ENCODE measurements around the gene TBC1D14.

The TBC1D14 gene

DNA sequence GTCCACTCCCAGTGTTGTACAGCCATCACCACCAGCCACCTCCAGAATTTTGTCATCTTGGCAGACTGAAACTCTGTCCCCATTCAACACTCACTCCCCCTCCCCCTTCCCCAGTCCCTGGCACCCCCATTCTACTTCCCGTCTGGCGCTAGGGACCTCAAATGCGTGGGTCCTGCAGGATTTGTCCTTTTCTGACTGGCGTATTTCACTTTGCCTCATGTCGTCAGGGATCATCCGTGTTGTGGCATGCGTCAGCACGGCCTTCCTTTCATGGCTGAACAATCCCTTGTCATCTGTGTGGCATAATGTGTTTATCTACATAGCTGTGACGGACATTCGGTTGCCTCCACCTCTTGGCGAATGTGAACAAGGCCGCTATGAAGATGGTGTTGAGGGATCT lies 139.0 kb downstream of the TBC1D14 start:
- no peak for DNase-seq

- no peak for DNase-seq
These were observed 139.7 kb downstream of the TBC1D14 start for GRCh38 chr4:7049295-7049694.

DNA sequence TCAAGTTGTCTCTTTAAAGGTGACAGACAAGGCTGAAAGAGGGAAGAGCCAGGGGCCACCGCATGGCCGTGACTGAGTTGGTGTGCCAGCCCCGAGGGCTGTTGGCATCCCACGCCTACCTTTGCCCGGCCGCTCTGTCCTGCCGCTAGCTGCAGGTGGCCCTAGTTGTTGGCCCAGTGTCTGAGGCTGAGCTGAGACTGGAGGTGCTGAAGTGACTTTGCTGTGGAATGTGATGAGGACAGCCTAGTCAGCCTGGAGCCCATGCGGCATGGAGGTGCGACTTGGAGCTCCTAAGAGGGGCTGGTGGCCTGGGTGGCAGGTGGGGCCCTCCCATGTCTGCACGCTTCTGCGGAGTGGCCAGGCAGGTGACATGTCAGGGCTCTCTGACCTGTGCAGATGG lies 140.1 kb downstream of the TBC1D14 start:
- DNase-seq: no peak

GRCh38 chr4:7050481-7051143 lies 141.0 kb downstream of the TBC1D14 start:
- no peak for DNase-seq

DNA sequence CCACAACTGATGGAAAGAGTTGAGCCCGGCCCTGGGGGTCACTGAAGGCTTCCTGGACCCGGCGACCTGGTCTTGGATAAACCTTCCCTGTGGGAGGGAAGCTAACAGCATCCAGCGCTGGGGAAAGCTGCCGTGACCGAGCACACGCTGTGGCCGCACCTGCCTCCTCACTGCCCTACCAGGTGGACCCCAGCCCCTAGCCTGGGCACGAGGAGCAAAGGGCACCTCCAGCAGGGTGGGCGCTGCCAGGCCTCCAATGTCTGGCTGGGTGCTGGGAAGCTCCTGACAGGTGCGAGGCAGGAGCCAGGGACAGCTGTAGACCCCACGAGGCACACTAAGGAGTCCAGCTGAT lies 141.5 kb downstream of the TBC1D14 start:
- DNase-seq: no peak

GRCh38 chr4:7051905-7052304 lies 142.3 kb downstream of the TBC1D14 start:
- DNase-seq: no peak

DNA sequence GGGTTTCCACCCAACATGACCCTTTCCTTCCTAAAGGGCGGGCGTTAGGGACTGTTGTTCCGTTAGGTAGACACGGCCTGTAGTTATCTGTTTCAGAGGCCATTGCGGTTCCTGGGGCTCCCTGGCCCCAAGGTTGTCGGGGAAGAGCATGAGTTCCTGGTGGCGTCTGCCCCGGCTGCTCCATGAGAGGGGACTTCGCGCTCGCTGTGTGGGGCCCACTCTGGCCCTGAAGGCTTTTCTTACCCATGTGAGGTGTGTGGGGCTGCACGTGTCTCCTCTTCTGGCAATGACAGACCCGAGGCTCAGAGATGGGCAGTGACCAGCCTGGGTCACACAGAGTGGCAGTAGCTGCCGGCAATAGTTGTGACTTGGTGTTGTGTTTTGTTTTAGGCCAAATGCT lies 142.7 kb downstream of the TBC1D14 start:
- DNase-seq: no peak

GRCh38 chr4:7052923-7053715 lies 143.5 kb downstream of the TBC1D14 start:
- DNase-seq: no peak

GRCh38 chr4:7054106-7054880 lies 144.7 kb downstream of the TBC1D14 start:
- no peak for DNase-seq

DNA sequence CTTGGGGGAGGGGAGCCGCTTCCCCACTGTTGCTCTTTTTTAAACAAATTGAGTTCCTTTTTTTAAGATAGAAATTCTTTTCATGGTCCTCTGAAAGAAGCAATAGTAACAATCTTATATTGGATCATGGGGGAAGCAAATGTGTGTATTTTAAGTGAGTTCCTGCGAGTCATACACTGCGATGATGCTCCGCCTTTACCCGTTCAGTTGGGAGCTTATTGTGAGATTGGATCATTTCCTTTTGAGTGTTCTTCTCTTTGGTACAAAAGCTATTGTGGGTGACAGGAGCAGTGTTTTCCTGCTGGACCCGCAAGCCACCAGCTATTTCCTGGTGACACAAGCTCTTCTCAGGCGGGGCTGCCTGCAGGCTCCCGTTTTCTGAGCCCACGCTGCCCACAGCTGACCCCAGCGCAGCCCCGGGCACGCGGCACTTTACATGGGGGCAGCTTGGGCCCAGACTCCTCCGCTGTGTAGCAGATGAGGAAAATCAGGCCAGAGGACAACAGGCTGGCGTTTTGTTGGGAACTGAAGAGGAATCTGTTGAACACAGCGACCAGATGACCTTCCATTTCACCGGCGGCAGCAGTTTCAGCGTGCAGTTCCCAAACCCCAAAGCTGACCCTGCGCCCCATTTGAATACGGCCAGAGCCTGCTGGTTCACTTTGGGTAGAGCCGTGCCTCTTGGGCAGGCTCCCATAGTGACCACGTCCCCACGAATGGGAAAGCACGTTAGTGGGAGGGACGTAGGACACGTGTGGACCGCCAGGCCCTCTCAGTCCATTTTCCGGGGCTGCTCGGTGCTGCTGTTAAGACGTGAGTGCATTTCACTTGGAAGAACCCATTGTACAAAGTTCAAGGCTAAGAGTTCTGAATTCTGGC lies 145.7 kb downstream of the TBC1D14 start:
- DNase-seq: no peak

- DNase-seq: no peak
These were observed 146.3 kb downstream of the TBC1D14 start for GRCh38 chr4:7055990-7056325.

- DNase-seq: no peak
These were observed 149.2 kb downstream of the TBC1D14 start for GRCh38 chr4:7058792-7059191.

DNA sequence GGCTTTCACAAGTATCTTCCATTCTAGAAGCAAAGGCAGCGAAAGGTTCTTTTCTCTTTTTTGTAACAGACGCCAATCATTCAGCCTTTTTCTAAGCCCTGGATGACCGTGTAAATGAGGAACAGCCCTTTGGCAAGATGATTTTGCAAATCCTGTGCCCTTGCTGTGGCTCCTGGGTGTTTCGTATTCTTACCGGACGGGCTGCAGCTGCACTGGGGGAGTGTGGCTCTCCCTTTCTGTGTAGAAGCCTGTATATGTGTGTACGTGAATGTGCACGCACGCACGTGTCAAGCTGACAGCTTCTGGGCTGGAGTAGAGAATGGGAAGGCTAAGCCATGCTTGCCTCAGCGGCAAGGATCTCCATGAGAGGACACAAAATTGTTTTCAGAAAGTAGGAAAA lies 150.0 kb downstream of the TBC1D14 start:
- DNase-seq: no peak

DNA sequence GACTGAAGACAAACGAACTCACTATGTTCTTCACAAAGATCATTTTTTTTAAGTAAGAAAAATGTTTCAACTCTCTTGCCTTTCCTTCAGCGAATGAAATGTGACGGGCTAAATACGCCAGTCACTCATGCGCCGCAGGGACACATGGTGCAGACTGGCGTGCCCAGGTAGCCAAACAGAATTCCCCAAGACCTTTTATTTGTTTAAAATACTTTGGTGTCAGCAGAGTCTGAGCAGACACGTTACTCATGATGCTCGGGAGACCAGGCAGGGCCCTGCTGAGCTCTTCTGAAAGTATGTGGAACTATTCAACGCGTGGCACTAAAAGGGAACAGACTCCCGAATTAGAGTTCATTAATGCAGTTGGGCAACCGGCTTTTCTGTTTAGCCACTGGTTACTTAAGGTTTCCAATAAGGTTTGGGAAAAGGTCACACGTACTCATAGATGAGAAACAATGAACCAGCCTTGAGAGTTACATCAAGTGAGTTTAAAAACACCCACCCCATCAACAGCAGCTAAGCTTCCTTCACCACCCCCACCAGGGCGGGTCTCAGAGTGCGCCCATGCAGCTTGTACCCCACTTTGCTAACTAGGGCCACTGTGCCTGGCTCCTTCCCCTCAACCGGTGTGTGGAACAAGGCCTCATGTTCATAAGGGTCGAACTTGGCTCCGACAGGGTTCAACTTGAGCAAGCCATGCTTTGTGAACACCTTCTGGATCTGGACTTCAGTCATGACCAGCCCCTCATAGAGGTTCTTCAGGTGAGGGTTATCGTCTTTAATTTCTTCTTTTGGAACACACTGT lies 150.9 kb downstream of the TBC1D14 start:
- no peak for DNase-seq

DNA sequence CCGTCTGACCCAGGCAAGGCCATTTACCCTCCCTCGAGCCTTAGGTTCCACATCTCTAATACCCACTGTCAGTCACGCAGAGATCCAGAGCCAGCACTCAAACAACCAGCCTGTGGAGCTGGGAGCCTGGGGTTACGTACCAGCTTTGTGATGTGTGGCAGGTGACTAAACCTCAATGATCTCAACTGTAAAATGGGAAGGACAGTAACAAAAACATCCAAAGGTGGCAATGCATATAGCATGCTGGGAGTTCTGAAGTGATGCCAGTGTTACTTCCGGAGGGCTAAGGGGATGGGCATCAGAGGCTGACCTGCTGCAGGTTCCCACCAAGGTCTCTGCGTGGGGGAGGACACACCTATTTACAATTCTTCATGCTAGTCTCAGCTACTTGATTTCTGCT lies 152.2 kb downstream of the TBC1D14 start:
- no peak for DNase-seq

- no peak for DNase-seq
These were observed 153.2 kb downstream of the TBC1D14 start for GRCh38 chr4:7062816-7063215.

DNA sequence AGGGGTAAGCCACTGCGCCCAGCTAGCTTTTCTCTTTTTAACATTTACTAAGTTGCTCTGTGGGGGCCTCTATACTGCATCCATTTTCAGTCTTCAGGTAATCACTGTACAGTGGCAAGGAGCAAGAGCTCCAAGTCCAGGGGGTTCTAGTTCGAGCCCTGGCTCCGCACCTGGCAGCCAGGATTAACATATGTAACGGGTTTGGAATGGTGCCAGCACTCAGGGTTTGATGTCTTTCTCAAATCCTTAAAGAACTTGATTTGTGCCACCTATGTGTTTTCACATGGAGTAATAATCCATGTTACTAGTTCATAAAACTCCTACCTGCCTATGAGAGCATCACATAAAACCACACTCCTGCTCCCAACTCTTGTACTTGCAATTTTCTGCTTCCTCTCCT lies 153.7 kb downstream of the TBC1D14 start:
- DNase-seq: no peak

- DNase-seq: no peak
These were observed 156.4 kb downstream of the TBC1D14 start for GRCh38 chr4:7066006-7066405.

GRCh38 chr4:7066493-7066892 lies 156.9 kb downstream of the TBC1D14 start:
- no peak for DNase-seq

DNA sequence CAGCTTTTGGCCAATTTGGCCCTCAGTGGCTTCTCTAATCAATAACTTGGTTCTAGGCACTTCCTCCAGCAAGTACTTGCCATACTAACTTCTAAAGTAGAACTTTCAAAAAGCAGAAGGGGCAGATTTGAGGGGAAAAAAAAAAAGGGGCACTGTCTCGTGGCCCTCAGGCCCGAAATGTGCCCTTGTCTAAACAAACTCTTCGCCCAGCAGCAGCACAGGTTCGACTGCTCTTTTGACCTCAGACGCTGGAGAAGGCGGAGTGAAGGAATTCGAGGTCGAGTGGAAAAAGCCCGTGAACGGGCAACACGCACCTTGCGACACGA lies 157.5 kb downstream of the TBC1D14 start:
- no peak for DNase-seq

DNA sequence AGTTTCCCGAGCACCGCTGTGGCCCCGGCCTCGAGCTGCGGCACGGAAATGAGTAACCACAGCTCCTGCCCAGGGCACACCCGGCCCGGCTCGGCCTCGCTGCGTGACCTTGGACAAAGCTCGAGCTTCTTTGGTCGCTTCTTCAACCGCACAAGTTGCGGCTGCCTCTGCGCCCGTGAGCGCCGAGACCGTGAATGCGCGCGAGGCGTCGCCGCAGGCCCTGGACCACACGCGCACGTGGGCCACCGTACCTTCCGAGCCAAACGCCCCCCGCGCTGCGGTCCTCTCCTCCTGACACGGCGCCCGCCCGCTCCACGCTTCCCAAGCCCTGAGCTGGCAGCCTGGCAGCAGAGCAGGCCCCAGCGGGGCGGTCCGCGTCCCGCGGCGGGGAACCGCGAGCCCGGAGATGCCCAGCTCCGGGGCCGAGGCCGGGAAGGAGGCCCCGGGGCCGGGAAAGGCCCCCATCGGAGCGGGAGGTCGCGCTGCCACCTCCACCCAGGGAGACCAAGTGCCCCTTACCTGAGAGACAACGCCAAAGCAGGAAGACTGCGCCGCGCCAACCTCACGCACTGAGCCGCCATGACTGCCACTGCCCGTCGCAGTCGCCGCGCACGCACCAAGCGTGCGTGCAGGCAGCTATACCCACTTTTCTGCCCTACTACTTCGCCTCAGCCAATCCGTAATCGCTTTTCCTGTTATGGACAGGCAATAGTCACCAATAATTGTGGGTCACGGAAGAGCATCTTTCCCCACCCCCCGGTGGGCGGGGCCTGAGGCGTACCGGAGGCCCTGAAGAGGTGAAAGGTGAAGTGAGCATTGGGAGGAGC lies 158.0 kb downstream of the TBC1D14 start, which contains the start of gene GRPEL1:
Gene GRPEL1, minus strand, starts transcription at position 613 of the 827 bp plus-strand sequence. Its CDS starts 32 bp downstream, at position 581.
- DNase-seq: peak; percentile 90
